Duodenal mucosa (tissue), 2 donors: ENCODE measurements around the gene LCN2.

Experiments used
- H3K27ac ChIP-seq: one replicate; pipeline ENCODE4 v1.7.0; 2013; ENCODE audit warnings: low read depth, low read length
- H3K27me3 ChIP-seq, 2 donors: one replicate each; pipeline ENCODE4 v1.7.0; 2013; ENCODE audit warnings: low read length in 2 of 2, control low read depth in 1 of 2; ENCODE audit not compliant: insufficient read depth in 2 of 2, control insufficient read depth in 1 of 2
- H3K36me3 ChIP-seq, 2 donors: one replicate each; pipeline ENCODE4 v1.7.0; 2013; ENCODE audit warnings: low read length in 2 of 2, control low read depth in 1 of 2; ENCODE audit not compliant: insufficient read depth in 2 of 2, control insufficient read depth in 1 of 2
- H3K4me1 ChIP-seq, 2 donors: one replicate each; pipeline ENCODE4 v1.7.0; 2013; ENCODE audit warnings: low read length in 2 of 2, control low read depth in 1 of 2; ENCODE audit not compliant: insufficient read depth in 2 of 2, control insufficient read depth in 1 of 2
- H3K4me3 ChIP-seq, 2 donors: one replicate each; pipeline ENCODE4 v1.7.0; 2013; ENCODE audit warnings: low read length in 2 of 2, low read depth in 1 of 2
- H3K9ac ChIP-seq, 2 donors: one replicate each; pipeline ENCODE4 v1.7.0; 2013; ENCODE audit warnings: low read length in 2 of 2, low read depth in 1 of 2
- H3K9me3 ChIP-seq, 2 donors: one replicate each; pipeline ENCODE4 v1.7.0; 2013; ENCODE audit warnings: low read length in 2 of 2, control low read depth in 1 of 2; ENCODE audit not compliant: control insufficient read depth in 1 of 2

LCN2 gene

DNA sequence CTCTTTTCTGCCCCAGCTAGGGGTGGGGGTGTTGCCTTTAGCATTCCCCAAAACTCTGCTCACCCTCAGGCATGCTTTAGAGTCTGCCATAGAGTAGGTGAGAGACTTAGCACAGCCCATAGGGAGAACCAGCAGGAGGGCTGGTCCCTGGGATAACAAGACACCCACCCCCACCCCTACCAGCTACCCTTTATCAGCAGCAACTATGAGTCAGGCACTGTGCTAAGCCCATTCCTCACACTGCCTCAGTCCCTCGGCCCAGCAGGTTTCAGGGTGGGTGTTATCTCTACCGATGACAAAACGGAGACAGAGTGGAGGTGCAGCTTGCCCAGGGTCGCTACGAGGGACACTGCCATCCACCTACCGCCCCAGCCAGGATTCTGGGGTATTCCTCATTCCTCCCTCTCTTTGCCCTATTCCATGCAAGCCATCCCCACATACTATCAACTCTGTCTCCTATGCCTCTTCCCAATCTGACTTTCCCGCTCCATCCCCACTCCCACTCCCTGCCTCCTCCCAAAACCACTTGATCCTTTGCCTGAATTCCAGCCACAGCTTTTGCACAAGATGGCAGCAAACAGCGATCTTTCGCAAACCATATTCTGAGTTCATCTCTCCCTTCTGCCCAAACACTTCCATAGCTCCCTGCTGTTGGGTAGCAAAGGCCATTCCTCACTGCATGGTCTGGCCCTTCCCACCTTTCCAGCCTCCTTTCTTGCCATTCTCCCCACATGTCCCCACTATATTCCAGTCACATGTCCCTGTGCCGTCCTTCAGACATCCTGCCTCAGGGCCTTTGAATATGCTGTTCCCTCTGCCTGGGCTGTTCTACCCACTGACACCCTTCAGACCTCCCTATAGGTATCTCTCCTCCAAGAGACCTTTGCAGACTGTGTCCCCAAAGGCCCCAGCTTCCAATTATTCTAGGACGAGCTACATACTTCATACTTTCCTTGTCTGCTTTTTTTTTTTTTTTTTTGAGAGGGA is 37.0 kb downstream of the LCN2 start:
- Histone ChIP-seq H3K36me3 (peaks cover 15 to 38% of the 10 kb centered on the region in 2 donors), H3K27me3 (no peaks in the 10 kb centered on the region), H3K4me1 (peaks cover 12 to 14% of the 10 kb centered on the region in 2 donors), H3K27ac (no peak overlapping the region), H3K9ac (no peak overlapping the region), H3K9me3 (no peaks in the 10 kb centered on the region), H3K4me3 (no peak overlapping the region)

DNA sequence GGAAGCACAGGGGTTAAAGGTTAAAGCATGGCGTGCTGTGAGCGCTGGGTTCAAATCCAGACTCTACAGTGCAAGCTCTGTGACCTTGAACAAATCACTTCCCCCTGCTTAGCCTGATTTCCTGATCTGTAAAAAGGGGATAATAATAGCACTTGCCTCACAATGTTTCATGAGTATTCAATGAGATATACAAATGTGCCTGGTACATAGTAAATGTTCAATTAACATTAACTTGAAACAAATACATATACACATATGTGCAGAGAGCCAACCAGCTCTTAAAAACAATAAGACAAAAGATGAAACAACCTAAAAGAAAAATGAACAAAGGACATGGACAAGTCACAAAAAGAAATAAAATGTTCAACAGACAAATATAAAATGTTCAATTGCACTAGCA is 38.1 kb downstream of the LCN2 start:
- no peak overlapping the region for H3K4me3 ChIP-seq
- no peak overlapping the region for H3K9ac ChIP-seq
- no peaks in the 10 kb centered on the region for H3K27me3 ChIP-seq
- peaks cover 15 to 38% of the 10 kb centered on the region in 2 donors for H3K36me3 ChIP-seq
- H3K9me3 ChIP-seq, result no peaks in the 10 kb centered on the region
- H3K27ac ChIP-seq, result no peak overlapping the region
- H3K4me1 ChIP-seq, result peaks cover 12 to 14% of the 10 kb centered on the region in 2 donors

DNA sequence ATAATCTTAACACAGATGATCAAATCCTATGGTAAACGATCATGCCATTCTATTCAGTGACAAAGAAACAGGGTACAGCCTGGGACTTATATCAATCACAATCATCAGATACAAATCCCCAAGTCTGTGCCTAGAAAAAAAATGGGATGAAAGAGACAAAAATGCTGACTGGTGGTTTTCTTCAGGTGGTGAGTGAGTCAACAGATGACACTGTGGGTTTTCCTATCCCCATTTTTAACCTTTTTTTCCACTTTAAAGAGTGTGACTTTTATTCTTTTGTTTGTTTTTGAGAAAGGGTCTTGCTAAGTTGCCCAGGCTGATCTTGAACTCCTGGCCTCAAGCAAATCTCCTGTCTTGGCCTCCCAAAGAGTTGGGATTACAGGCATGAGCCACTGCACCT is 39.0 kb downstream of the LCN2 start:
- Histone ChIP-seq H3K27ac (no peak overlapping the region), H3K9me3 (no peaks in the 10 kb centered on the region), H3K4me1 (peaks cover 12 to 14% of the 10 kb centered on the region in 2 donors), H3K36me3 (peaks cover 15 to 33% of the 10 kb centered on the region in 2 donors), H3K9ac (no peak overlapping the region), H3K4me3 (no peak overlapping the region), H3K27me3 (no peaks in the 10 kb centered on the region)

DNA sequence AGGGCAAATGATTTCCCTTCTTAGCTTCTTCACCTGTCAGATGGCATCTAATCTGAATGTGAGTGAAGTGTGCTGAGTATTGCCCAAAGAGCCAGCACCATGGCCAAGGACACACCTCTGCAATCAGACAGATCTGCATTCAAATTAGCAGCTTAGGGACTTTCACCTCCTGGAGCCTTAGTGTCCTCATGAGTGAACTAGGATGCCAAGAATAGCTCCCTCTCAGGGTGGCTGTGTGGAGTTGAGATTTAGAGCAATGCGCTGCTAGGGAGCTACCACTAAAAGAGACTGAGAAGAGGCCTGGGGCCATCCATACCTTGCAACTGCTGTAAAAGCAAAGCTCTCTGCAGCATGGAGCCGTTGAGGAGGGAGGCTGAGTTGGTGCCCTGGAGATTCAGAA is 40.8 kb downstream of the LCN2 start:
- Histone ChIP-seq H3K9ac (peak overlapping the region; percentile 77 to 90), H3K4me3 (peak overlapping the region; percentile 82 to 84), H3K9me3 (no peaks in the 10 kb centered on the region), H3K4me1 (peaks cover 12 to 14% of the 10 kb centered on the region in 2 donors), H3K27me3 (no peaks in the 10 kb centered on the region), H3K27ac (no peak overlapping the region), H3K36me3 (peaks cover 12 to 23% of the 10 kb centered on the region in 2 donors)

DNA sequence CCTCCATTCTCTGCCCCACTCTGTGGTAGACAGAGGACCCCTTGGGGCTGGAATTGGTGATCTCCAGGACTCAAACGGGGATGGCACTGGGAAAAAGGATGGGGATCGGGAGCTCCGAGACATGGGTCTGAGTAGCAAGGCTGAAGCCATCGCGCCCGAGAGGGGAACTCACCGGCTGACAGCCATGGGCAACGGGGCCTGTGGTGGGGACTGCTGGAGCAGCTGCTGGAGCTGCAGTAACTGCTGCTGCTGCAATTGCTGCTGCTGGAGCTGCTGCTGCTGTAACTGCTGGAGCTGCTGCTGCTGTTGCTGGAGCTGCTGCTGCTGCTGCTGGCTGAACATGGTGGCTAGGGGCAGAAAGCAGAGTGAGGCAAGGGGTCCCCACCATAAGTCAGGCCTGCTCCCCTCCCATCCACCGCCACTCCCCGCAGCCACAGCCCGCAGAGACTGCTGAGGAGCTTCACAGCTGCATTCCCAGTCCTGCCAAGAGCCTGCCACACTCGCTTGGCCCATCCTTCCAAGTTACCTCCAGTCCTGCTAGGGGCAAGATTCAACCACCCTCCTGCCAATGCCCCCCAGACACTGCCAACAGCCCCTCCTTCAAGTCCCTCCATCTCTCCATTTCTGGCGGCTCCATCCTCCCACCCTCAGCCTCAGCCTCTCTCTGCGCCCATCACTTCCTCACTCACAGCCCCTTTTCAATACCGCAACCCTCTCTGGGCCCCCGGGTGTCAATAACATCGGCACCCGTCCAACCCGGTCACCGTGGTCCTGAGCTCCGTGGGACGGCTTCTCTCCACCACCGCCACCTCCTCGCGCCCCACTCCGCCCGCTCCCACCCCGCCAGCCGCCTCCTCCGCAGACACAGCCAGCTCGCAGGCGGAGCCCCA is 41.5 kb downstream of the LCN2 start:
- H3K4me3 ChIP-seq, result peak overlapping the region; percentile 82 to 84
- peak overlapping the region; percentile 77 to 90 for H3K9ac ChIP-seq
- no peak overlapping the region for H3K27ac ChIP-seq
- peaks cover 12 to 14% of the 10 kb centered on the region in 2 donors for H3K4me1 ChIP-seq
- H3K36me3 ChIP-seq, result peaks cover 10 to 16% of the 10 kb centered on the region in 2 donors
- H3K27me3 ChIP-seq, result no peaks in the 10 kb centered on the region
- H3K9me3 ChIP-seq, result no peaks in the 10 kb centered on the region

DNA sequence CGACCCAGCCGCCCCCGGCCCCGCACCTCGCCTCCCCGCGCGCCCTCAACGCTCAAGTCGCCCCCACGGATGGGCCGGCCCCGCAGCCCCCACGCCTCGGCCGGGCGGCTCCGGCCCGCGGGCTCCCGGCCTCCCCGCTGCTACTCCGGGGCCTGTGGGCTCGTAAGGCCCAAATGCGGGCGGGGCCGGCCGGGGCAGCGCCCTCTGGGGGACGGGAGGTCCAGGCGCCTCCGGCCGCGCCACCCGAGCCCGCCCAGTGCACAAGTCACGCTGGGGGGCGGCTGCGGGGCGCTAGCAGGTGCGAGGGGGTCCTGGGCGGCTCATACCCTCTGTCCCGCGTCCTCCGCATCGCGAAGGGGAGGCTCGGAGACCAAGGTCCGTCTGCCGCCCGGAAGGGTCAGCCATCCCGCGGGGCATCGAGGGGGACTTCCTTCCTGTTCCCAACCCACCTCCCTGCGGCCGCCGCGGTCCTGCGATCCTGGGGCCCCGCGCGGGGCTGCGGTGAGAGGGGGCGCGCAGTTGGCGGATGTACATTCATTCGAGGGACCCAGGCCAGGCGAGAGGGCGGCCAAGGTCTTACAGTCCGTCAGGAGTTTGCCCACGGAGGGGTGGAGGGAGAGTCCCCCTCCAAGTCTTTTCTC is 42.3 kb downstream of the LCN2 start, which contains the start of gene CIZ1:
CIZ1 (minus strand) TSS at position 167 of the 641 bp plus-strand sequence. CDS start 715 bp downstream, outside the sequence.
- H3K27me3 ChIP-seq, result no peaks in the 10 kb centered on the region
- peak within 1 kb of the TSS; percentile 77 to 90 for H3K9ac ChIP-seq
- peak within 1 kb of the TSS; percentile 66 for H3K27ac ChIP-seq
- no peaks in the 10 kb centered on the region for H3K9me3 ChIP-seq
- peaks cover 4 to 8% of the 10 kb centered on the region in 2 donors for H3K36me3 ChIP-seq
- peaks cover 12 to 14% of the 10 kb centered on the region in 2 donors for H3K4me1 ChIP-seq
- H3K4me3 ChIP-seq, result peak within 1 kb of the TSS; percentile 82 to 84

DNA sequence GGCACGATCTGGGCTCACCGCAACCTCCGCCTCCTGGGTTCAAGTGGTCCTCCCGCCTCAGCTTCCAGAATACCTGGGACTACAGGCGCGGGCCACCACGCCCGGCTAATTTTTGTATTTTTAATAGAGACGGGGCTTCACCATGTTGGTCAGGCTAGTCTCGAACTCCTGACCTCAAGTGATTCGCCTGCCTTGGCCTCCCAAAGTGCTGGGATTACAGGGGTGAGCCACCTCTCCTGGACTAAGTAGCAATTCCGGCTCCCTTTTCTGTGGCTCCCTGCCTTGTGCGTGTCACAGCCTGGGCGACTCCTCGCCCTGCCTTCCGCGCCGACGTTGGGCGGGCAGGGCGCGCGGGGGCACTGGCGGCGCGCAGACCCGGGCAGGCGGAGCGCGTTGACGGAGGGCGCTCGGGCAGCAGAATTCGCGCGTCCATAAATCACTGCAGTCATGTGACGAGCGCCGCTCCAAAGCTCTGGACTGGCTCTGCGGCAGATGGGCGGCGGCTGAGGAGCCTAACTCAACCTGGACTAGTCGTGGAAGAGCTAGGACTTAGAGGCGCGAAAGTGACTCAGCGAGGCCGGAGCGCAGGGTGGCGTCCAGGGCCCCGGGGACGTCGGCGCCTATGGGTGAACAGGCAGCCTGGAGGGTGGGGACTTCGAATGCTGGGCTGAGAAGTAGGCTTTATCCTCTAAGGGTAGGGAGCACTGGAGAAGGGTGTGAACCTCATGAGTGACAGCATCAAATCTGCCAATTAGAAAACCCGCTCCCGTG is 43.5 kb downstream of the LCN2 start:
- H3K27me3 ChIP-seq, result no peaks in the 10 kb centered on the region
- no peaks in the 10 kb centered on the region for H3K9me3 ChIP-seq
- H3K27ac ChIP-seq, result peak overlapping the region; percentile 49
- no peak overlapping the region for H3K9ac ChIP-seq
- H3K4me1 ChIP-seq, result peaks cover 12 to 14% of the 10 kb centered on the region in 2 donors
- H3K4me3 ChIP-seq, result peak overlapping the region; percentile 34 to 84
- H3K36me3 ChIP-seq, result no peaks in the 10 kb centered on the region

DNA sequence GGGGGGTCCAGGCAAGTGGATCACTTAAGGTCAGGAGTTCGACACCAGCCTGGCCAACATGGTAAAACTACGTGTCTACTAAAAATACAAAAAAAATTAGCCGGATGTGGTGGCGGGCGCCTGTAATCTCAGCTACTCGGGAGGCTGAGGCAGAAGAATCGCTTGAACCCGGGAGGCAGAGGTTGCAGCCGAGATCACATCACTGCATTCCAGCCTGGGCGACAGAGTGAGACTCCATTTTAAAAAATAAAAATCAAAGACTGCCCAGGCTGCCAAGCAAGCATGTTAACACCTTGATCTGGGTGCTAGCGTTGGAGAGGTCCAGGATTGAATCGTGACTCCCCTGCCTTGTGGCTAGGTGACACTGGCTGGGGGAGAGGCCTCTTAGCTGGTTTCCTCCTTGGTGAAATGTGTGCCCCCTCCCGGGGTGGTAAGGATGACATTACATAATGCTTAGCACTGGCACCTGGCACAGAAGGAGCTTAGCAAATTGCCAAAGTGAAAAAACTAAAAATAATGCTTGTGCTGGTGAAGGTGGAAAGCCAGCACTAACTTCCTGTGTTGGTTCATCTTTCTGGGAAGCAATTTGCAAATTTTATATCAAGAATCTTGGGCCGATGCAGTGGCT is 44.3 kb downstream of the LCN2 start:
- H3K4me3 ChIP-seq, result peak overlapping the region; percentile 34 to 84
- H3K9me3 ChIP-seq, result no peaks in the 10 kb centered on the region
- H3K9ac ChIP-seq, result no peak overlapping the region
- peak overlapping the region; percentile 49 for H3K27ac ChIP-seq
- peaks cover 12 to 14% of the 10 kb centered on the region in 2 donors for H3K4me1 ChIP-seq
- no peaks in the 10 kb centered on the region for H3K36me3 ChIP-seq
- H3K27me3 ChIP-seq, result no peaks in the 10 kb centered on the region
